Activated T-cell treated with anti-CD3 and anti-CD28 coated beads, Interleukin-2, amount 50 U/mL, for 24 hours (primary cell): Measurements from ENCODE around the gene TSPYL1.
"Not testable (repeated sequence)": the region's sequence is repeated elsewhere in the genome, so short reads cannot be mapped to it uniquely, and the experiment has no call there.

Experiments used
- DNase-seq: peaks from one replicate; pipeline ENCODE4 v3.0.0-alpha.2; 2020
- H3K27ac Mint-ChIP-seq: 2 replicates; pipeline ENCODE4 v1.8.0; 2020; ENCODE audit warnings: mild to moderate bottlenecking, mixed read lengths
- H3K27me3 Mint-ChIP-seq: 2 replicates; pipeline ENCODE4 v1.8.0; 2020; ENCODE audit warnings: mixed read lengths
- H3K36me3 Mint-ChIP-seq: 2 replicates; pipeline ENCODE4 v1.8.0; 2020; ENCODE audit warnings: low read depth, mixed read lengths
- H3K4me1 Mint-ChIP-seq: 2 replicates; pipeline ENCODE4 v1.8.0; 2020; ENCODE audit warnings: low read depth, mixed read lengths
- H3K4me3 Mint-ChIP-seq: 2 replicates; pipeline ENCODE4 v1.8.0; 2020; ENCODE audit warnings: mild to moderate bottlenecking, moderate library complexity, mixed read lengths
- H3K9me3 Mint-ChIP-seq: 2 replicates; pipeline ENCODE4 v1.8.0; 2020; ENCODE audit warnings: mixed read lengths

Gene TSPYL1

DNA sequence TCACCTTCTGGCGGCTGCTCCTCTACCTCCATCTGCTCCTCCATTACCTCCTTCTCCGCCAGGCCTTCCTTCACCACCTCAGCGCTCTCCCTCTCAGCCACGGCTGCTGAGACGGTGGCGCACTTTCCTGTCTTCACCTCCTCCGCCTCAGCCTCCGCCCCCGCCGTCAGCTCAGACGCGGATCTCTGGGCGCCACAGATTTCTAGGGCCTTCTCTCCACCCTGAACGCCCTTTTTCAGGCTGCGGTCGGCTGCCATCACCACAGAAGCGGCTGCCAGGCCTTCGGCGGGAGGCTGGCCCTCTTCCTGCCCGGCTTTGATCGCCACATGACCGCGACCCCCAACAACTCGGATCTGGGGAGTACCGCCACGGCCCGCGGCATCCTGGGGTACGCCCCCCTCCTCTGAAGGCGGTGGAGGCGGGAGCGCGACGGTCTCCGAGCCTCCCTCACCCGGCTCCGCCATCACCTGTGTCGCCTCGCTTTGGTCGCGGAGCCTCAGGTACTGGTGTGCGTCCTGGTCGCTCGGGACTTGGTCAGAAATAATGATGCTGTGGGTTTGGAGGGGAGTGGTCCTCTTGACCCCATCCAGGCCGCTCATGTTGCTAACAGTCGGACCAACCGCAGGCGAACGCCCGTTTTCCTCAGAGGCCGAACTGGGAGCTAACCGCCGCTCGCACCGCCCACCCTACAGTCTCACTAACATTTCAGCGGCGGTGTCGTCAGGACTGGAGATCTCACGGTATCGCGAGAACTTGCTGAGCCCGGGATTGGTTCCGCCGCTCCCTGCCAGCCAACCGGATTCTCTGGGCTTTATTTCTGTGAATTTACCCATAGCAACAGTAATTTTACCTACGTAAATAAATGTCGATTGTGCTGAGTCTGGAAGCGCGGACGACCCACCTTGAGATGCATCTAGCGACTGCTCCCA lies at the start of gene TSPYL1:
Gene TSPYL1 (minus strand): TSS at position 699 of the 929 bp plus-strand sequence. CDS start 100 bp downstream, at position 599.
- Mint-ChIP-seq H3K9me3 (no peaks in the 10 kb centered on the region), H3K4me1 (peaks cover 50% of the 10 kb centered on the region)

DNA sequence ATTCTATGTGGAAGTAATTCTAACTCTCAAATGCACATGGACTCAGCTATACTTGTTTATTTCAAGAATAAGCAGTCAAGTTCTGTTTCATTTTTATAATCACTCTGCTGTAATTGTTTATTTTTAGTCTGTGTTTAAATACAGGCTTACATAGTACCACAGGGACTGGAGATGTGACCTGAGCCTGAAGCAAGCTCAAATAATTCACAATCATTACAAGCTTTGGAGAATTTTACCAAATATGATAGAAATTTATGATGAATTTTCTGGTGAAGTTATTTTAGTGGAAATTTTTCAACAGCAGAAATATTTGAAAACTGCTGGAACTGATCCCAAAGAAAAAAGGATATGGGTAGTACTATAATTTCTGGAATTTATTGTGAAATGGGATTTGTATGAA lies 49.4 kb upstream of the TSPYL1 start:
- no peaks in the 10 kb centered on the region for H3K27me3 Mint-ChIP-seq
- peaks cover 3% of the 10 kb centered on the region for H3K9me3 Mint-ChIP-seq
- H3K27ac Mint-ChIP-seq = no peak overlapping the region
- no peak overlapping the region for H3K4me3 Mint-ChIP-seq
- H3K4me1 Mint-ChIP-seq = no peaks in the 10 kb centered on the region
- no peaks in the 10 kb centered on the region for H3K36me3 Mint-ChIP-seq
- no peak for DNase-seq

More for the DNA sequence above, at the start of gene TSPYL1:
- Mint-ChIP-seq H3K36me3 (peaks cover 53% of the 10 kb centered on the region), H3K27ac (peak within 1 kb of the TSS; percentile 100), H3K27me3 (no peaks in the 10 kb centered on the region), H3K4me3 (peak within 1 kb of the TSS; percentile 91)
- peak; percentile 92 for DNase-seq

DNA sequence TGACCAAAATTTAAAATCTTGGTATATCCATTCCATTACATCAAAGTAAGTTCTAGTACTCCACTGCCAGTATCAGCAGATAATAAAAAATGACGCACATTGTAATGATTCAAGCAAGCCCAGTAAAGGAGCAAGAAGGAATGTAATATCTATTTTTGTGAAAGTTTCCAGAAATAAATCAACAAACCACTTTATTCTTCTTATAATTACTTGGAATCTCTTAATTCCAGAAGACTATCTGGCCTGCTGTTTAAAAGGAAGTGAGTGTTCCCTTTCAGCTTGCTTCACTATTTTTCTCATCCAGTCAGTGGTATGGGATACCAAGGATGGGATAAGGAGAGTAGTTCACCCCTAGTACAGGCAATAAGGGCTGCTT lies 48.8 kb upstream of the TSPYL1 start:
- no peak for DNase-seq
- no peaks in the 10 kb centered on the region for H3K4me1 Mint-ChIP-seq
- no peaks in the 10 kb centered on the region for H3K36me3 Mint-ChIP-seq
- no peak overlapping the region for H3K4me3 Mint-ChIP-seq
- H3K9me3 Mint-ChIP-seq = peaks cover 3% of the 10 kb centered on the region
- H3K27ac Mint-ChIP-seq = no peak overlapping the region
- H3K27me3 Mint-ChIP-seq = no peaks in the 10 kb centered on the region

DNA sequence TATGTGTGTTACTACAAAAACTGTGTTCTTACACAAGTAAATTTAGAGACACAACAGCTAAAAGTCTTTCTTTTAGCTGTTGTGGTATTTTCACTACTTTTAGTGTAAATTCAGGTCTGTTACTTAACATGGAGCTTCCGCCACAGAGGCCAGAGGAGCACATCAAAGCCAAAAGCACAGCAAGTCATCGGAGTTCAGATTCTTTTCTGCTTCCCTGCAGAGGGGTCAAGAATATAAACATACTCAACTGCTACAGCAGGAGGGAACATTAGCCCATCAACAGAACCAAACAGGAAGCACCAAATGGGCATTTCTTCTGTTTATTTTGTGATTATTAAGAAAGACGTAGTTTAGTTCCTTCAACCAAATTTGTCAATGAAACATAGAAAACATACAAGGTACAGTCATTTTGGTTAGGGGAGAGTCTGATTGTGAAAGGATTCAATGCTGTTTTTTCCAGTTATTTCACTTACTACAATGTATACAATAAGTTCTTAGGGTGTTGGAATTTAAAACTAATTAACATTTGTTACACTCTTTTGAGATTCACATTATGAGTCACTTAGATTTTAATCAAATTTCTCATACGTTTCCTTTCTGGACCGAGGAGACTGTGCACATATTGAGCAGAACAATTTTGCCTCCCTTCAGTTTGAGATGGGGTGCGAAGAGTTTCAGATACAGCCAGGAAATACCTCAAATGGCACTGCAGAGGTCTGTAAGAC lies 48.2 kb upstream of the TSPYL1 start:
- H3K4me3 Mint-ChIP-seq = no peak overlapping the region
- H3K27me3 Mint-ChIP-seq = no peaks in the 10 kb centered on the region
- DNase-seq = no peak
- no peaks in the 10 kb centered on the region for H3K4me1 Mint-ChIP-seq
- H3K36me3 Mint-ChIP-seq = no peaks in the 10 kb centered on the region
- H3K27ac Mint-ChIP-seq = no peak overlapping the region
- H3K9me3 Mint-ChIP-seq = peaks cover under 1% of the 10 kb centered on the region

DNA sequence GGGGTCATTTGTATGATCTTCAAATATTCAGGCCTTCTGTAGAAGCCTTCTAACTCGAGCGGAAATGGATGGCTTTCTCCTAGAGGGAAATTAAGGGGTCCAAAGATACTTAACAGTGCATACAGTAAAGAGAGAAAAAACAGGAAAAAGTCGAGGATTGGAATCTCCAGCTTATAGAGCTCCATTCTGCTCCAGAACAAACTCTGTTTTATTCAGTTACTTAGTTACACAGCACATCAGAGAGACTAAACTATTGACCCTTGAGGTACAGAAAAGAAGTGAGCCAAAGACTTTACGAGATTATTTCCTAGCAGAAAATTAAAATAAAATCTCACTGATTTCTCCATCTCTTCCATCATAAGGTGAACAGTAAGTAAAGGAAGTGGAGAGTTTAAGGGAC lies 47.3 kb upstream of the TSPYL1 start:
- no peak for DNase-seq

DNA sequence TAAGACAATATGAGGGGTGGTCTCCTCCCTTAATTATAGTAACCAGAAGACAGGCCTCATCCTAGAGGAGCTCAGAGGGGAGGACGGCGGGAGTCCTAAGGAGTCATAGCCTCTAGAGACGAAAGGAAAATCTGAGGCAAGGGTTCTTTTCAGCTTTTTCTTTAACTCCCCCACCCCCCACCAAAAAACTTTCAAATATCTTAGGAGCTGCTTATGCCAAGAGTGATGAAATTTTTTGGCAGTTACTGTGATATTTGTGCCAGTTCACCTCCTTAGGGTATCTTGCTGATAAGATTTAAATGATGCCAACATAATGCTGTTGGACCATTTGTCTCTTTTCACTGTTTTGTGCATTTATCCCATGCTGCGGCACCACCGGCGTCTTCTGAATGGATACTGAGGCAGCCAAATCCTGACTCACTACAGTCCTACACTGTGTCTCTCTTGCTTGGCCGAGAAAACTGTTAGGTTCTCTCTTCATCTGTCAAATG lies 46.5 kb upstream of the TSPYL1 start:
- H3K27ac Mint-ChIP-seq = no peak overlapping the region
- DNase-seq = no peak
- H3K4me3 Mint-ChIP-seq = no peak overlapping the region
- H3K9me3 Mint-ChIP-seq = no peaks in the 10 kb centered on the region
- H3K4me1 Mint-ChIP-seq = no peaks in the 10 kb centered on the region
- H3K36me3 Mint-ChIP-seq = no peaks in the 10 kb centered on the region
- no peaks in the 10 kb centered on the region for H3K27me3 Mint-ChIP-seq

More for the DNA sequence above, 47.3 kb upstream of the TSPYL1 start:
- Mint-ChIP-seq H3K9me3 (no peaks in the 10 kb centered on the region), H3K27me3 (no peaks in the 10 kb centered on the region), H3K36me3 (no peaks in the 10 kb centered on the region), H3K4me3 (no peak overlapping the region), H3K27ac (no peak overlapping the region), H3K4me1 (no peaks in the 10 kb centered on the region)

DNA sequence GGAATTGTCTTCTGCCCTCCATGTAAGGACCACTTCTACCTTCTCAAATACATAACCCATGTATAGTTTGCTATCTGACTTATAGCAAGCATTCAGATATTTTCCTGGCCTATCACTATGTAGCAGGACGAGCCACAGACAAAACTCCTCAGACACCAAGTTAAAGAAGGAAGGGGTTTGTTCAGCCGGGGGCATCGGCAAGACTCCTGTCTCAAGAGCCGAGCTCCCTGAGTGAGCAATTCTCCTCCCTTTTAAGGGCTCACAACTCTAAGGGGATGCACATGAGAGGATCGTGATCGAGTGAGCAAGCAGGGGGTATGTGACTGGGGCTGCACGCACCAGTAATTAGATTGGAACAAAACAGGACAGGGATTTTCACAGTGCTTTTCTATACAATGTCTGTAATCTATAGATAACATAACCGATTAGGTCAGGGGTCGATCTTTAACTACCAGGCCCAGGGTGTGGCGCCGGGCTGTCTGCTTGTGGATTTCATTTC lies 46.0 kb upstream of the TSPYL1 start:
- not testable (repeated sequence) for H3K27me3 Mint-ChIP-seq, H3K9me3 Mint-ChIP-seq, DNase-seq, H3K27ac Mint-ChIP-seq, H3K36me3 Mint-ChIP-seq, H3K4me3 Mint-ChIP-seq, H3K4me1 Mint-ChIP-seq

DNA sequence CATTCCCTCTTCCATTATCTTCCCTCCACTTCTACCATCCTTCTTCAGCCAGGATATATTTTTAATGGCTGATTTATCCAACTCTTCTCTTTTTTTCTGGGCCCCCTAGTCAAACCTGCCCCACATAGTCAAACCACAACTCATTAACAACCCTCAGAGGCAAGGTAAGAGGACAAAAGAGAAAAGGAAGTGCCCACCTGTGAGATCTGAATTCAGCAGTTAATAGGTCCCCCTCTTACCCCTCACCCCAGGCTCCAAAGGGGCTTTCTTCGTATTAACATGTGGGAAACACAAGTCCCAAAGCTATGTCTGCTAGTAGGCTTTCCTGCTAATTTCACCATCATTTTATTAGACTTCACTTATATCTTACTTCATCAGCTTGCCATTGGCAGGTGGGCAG lies 44.1 kb upstream of the TSPYL1 start:
- no peaks in the 10 kb centered on the region for H3K9me3 Mint-ChIP-seq
- DNase-seq = no peak
- H3K4me1 Mint-ChIP-seq = no peaks in the 10 kb centered on the region
- no peaks in the 10 kb centered on the region for H3K36me3 Mint-ChIP-seq
- H3K4me3 Mint-ChIP-seq = no peak overlapping the region
- H3K27ac Mint-ChIP-seq = no peak overlapping the region
- no peaks in the 10 kb centered on the region for H3K27me3 Mint-ChIP-seq

DNA sequence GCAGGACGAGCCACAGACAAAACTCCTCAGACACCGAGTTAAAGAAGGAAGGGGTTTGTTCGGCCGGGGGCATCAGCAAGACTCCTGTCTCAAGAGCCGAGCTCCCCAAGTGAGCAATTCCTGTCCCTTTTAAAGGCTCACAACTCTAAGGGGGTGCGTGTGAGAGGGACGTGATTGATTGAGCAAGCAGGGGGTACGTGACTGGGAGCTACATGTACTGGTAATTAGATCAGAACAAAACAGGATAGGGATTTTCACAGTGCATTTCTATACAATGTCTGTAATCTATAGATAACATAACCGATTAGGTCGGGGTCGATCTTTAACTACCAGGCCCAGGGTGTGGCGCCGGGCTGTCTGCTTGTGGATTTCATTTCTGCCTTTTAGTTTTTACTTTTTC lies 42.2 kb upstream of the TSPYL1 start:
- H3K27ac Mint-ChIP-seq, H3K36me3 Mint-ChIP-seq, DNase-seq, H3K4me1 Mint-ChIP-seq, H3K9me3 Mint-ChIP-seq, H3K27me3 Mint-ChIP-seq, H3K4me3 Mint-ChIP-seq: not testable (repeated sequence)

DNA sequence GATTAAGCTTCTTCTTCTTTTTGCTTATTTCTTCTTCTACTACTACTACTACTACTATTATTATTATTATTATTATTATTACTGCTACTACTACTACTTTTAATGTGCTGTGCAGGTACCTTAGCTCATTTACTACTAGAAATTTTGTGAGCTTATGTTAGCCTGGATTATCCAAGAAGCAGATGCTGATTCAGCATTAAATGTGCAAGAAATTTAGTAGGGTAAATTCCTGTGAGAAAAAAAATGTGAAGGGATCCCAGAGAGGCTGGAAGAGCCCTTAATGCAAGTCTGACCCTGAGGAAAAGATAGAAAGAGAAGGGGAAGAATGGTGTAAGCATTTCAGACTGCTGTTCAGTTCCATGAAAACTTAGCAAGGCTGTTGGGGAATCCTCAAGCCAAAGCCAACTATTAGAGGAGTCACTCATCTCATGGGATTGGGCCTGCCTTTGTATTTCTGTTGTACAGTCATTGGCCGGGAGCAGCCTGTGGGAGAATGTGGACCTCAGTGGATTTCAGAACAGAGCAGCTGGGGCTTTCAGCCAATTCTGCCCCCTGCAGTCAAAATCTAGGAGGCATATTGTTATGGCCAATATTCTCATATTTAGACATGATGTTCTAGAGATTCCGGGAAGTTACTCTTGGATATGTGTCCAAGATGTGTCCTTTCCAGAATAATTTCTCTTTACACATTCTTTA lies 37.2 kb upstream of the TSPYL1 start:
- Mint-ChIP-seq H3K4me3 (no peak overlapping the region), H3K27ac (no peak overlapping the region), H3K27me3 (no peaks in the 10 kb centered on the region), H3K36me3 (no peaks in the 10 kb centered on the region), H3K4me1 (no peaks in the 10 kb centered on the region), H3K9me3 (no peaks in the 10 kb centered on the region)
- no peak for DNase-seq

DNA sequence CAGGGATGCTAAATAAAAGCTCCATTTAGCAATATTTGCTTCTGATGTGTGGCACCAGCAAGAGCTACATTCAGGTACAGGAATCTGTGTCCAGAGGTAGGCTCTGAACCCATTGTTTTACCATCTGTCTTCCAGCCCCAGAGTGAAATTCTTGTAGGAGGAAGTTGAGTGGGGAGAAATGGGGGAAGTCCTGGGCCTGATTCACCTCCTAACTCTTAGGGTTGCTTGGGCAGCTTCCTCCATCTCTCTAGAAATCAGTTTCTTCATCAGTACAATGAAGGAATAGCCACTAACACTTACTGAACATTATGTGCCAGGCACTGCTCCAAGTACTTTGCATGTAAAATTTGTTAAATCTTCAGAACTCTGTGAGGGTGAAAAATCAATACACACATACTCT lies 35.1 kb upstream of the TSPYL1 start:
- Mint-ChIP-seq H3K27ac (no peak overlapping the region), H3K4me3 (no peak overlapping the region), H3K4me1 (no peaks in the 10 kb centered on the region), H3K27me3 (no peaks in the 10 kb centered on the region), H3K36me3 (peaks cover 6% of the 10 kb centered on the region), H3K9me3 (no peaks in the 10 kb centered on the region)
- DNase-seq = no peak

DNA sequence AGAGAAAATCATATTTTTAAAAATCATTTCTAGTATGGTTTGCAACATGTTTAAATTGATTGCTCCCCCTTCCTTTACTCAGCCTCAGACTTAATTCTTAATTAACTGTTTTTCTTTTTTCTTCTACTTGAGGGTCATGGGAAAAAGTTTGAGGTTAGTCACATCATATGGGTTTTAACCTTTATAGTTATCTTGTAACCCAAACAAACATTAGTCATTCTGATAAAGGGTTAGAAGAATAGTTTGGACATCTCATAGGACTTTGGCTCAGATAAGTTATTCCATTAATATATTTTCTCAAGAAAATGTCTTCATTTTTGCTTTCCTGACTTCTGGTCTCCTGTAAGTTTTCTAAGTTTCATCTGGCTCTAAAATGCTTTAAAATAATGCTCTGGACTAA lies 34.5 kb upstream of the TSPYL1 start:
- Mint-ChIP-seq H3K27me3 (no peaks in the 10 kb centered on the region), H3K4me1 (no peaks in the 10 kb centered on the region), H3K36me3 (peaks cover 6% of the 10 kb centered on the region), H3K27ac (no peak overlapping the region), H3K4me3 (no peak overlapping the region), H3K9me3 (no peaks in the 10 kb centered on the region)
- DNase-seq = no peak

DNA sequence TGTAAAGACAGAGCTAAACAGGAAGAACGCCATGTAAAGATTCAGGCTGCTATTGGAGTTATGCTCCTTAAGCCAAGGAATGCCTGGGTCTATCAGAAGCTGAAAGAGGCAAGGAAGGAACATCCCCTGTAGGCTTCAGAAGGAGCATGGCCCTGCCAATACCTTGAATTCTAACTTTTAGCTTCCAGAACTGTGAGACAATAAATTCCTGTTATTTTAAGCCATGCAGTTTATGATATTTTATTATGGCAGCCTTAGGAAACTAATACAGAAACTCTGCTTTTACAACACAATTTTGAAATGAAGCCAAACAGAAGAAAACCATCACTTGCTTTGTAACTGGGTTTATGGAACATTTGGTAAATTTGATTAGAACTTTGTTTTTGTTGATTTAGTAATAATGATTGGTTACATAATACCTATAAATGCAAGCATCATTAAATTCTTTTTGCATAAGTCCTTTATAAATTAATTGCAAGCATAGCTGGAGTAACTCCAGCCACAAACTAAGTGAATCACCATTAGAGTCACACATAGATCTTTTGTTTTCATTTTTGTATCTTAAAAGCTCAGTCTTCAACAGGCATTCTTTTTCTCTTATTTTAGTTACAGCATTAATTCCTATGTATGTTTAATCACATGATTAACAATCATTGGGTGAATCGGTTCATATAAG lies 33.5 kb upstream of the TSPYL1 start:
- no peaks in the 10 kb centered on the region for H3K4me1 Mint-ChIP-seq

DNA sequence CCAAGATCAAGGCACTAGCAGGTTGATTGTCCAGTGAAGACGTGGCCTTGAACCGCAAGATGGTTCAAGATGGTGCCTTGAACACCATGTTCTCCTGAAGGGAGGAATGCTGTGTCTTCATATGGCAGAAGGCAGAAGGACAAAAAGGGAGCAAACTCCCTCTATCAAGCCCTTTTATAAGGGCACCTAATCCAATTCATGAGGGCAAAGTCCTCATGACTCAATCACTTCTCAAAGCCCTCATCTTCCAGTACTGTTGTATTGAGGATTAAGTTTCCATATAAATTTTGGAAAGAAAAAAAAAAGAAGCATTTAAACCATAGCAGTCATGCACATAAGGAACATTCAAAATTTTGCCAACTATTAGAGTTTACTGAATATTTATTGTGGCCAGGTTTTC lies 29.9 kb upstream of the TSPYL1 start:
- Mint-ChIP-seq H3K36me3 (peaks cover 6% of the 10 kb centered on the region), H3K9me3 (no peaks in the 10 kb centered on the region), H3K27ac (no peak overlapping the region), H3K27me3 (no peaks in the 10 kb centered on the region), H3K4me3 (no peak overlapping the region), H3K4me1 (no peaks in the 10 kb centered on the region)
- DNase-seq = no peak

More for the DNA sequence above, 33.5 kb upstream of the TSPYL1 start:
- Mint-ChIP-seq H3K36me3 (peaks cover 6% of the 10 kb centered on the region), H3K27ac (no peak overlapping the region), H3K9me3 (no peaks in the 10 kb centered on the region), H3K27me3 (no peaks in the 10 kb centered on the region), H3K4me3 (no peak overlapping the region)
- no peak for DNase-seq
